RWPE1 (cell line): Measurements from ENCODE around the gene PPAT.

Experiments
- CTCF ChIA-PET: fragments of 350-600 bp; sonication (Branson Sonifier 250); formaldehyde crosslinking; extraction: SDS; loops from one replicate; lab custom pipeline; 2021; lab: Yijun Ruan, JAX
- POLR2A ChIA-PET: fragments of 400-600 bp; formaldehyde crosslinking; extraction: SDS; loops from one replicate; lab custom pipeline; 2020; ENCODE audit warnings: antibody characterized with exemption; ENCODE audit not compliant: low non-redundant PET; lab: Yijun Ruan, JAX
- DNase-seq: peaks from one replicate; pipeline ENCODE4 v3.0.0; 2012; ENCODE audit warnings: low spot score
- H3K27ac ChIP-seq: fragments of 450-650 bp; 2 replicates; pipeline ENCODE4 v1.5.1; 2017
- CTCF ChIP-seq: fragments of 450-650 bp; conservative IDR thresholded peaks from 2 replicates; pipeline ENCODE4 v1.5.1; 2017; ENCODE audit warnings: low read depth, mild to moderate bottlenecking

The PPAT gene

GRCh38 chr4:56356650-56357049 is 78.8 kb downstream of the PPAT start:
- TF ChIP-seq CTCF, result no peak
- no peak overlapping the region for H3K27ac ChIP-seq
- no peak for DNase-seq
- CTCF ChIA-PET, result interaction anchor here (0.7 kb wide), 1 partner anchor 317 kb away, joined by 3 read pairs; no protein-coding TSS in a partner anchor
- POLR2A ChIA-PET, result no interaction called here

DNA sequence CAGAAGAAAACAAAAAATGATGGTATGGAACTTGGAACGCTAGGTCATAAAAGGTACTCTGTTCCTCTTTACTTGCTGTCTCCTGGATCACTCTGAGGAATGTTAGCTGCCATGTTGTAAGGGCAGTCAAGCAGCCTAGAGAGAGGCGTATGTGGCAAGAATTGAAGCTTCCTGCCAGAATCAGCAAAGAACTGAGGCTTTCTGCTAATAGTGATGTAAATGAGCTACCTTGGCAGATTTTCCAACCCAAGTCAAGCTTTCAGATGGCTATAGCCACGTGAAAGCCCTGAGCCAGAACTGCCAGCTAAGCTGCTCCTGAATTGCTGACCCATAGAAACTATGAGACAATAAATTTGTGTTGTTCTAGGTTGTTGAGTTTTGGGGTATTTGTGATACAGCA is 86.8 kb downstream of the PPAT start:
- H3K27ac ChIP-seq, result no peak overlapping the region
- POLR2A ChIA-PET, result no interaction called here
- no peak for DNase-seq
- CTCF ChIA-PET, result interaction anchor here (0.7 kb wide), 1 partner anchor 338 kb away, joined by 3 read pairs; no protein-coding TSS in a partner anchor
- no peak for TF ChIP-seq CTCF

DNA sequence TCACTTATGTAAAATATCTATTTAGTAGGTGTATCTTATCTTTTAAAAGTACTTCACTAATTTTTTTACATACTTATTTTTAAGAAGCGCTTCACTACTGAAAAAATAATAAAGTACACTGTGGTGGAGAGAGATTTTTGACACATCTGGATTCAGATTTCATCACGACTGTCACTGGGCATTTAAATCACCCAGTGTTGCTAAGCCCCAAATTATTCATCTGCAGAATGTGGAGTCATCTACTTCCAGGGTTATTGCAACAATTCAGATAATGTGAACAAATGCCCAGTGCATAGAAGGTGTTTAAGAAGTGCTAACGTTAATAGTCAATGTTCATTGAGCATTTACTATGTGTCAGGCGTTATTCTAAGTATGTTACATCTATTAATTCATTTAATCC is 90.0 kb downstream of the PPAT start:
- POLR2A ChIA-PET, result no interaction called here

More for the DNA sequence above, 90.0 kb downstream of the PPAT start:
- CTCF ChIA-PET, result interaction anchor here (0.9 kb wide), 1 partner anchor 425 kb away, joined by 4 read pairs; no protein-coding TSS in a partner anchor
- H3K27ac ChIP-seq, result no peak overlapping the region
- no peak for TF ChIP-seq CTCF
- DNase-seq, result no peak
